Measurements from ENCODE around the gene IL36A. TPM values are rescaled to one million over a fixed set of nuclear protein-coding genes. Genes with fewer than 3 reads are reported as not detected.

Gene IL36A
- total and polyA plus RNA-seq, 4 donors, result not detected

DNA sequence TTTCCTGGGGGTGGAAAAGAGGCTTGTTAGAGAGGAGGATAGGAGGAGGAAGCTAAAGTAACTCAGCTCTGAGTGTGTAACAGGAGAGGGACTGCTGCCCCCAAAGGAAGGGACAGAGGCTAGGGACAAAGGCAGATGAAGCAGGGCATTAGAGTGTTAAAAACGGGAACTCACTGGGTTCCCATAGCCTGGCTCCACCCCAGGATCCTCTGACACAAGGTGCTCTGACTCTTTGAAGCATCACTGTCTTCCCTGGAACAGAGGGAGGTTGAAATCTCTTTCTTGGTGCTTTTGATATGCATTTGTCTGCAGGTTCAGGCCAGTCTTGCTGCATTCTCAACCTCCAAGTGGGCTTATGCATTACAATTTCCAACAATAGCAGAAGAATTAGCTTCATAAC, 22.9 kb downstream of the IL36A start:
- Histone ChIP-seq H3K36me3 (ENCODE audit: control insufficient read depth in 1 of 2, insufficient read depth in 2 of 2, low read length in 1 of 2) (no peaks in the 10 kb centered on the region), H3K4me1 (ENCODE audit: control insufficient read depth in 1 of 2, insufficient read depth in 2 of 2, low read length in 2 of 2) (no peaks in the 10 kb centered on the region), H3K27me3 (ENCODE audit: control insufficient read depth in 1 of 2, insufficient read depth in 2 of 2, low read length in 1 of 2) (peaks cover 0 to 3% of the 10 kb centered on the region in 2 donors), H3K9me3 (ENCODE audit: control insufficient read depth, low read length) (no peaks in the 10 kb centered on the region), H3K27ac (ENCODE audit: low read depth in 1 of 2, low read length in 2 of 2) (no peak overlapping the region), H3K4me3 (ENCODE audit: low read length in 2 of 2) (no peak overlapping the region)
- ATAC-seq (ENCODE audit: low FRiP score), result no peak
- WGBS, 2 donors, result 1 to 22% methylated on average over 1 of the region's 1 CpG
- no peak for DNase-seq
- intact Hi-C loops (cut with DNase I), result no loop called here

DNA sequence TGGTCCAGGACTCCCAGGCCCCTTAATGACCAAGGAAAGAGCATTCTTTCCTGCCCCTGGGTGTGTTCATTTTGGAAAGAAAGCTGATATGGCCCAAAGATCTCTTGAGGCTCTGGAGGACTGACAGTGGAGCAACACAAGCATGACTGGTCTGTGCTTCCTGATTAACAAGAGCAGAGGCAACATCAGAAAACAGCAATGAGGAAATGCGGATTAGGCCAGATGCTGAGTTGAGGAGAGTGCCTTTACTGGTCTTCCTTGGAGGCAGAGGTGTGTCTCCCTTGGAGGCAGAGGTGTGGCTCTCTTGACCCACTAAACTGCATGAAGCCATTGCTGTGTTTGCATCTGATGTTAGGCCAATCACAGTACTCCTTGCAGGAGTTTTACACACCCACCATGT, 27.5 kb downstream of the IL36A start:
- no peak overlapping the region for H3K4me3 ChIP-seq (ENCODE audit: low read length in 2 of 2)
- no peak for DNase-seq
- 88 to 92% methylated on average over 1 of the region's 1 CpG for WGBS, 2 donors
- intact Hi-C loops (cut with DNase I), result no loop called here
- H3K27me3 ChIP-seq (ENCODE audit: control insufficient read depth in 1 of 2, insufficient read depth in 2 of 2, low read length in 1 of 2), result peaks cover 0 to 2% of the 10 kb centered on the region in 2 donors
- H3K4me1 ChIP-seq (ENCODE audit: control insufficient read depth in 1 of 2, insufficient read depth in 2 of 2, low read length in 2 of 2), result no peaks in the 10 kb centered on the region
- ATAC-seq (ENCODE audit: low FRiP score), result no peak
- H3K36me3 ChIP-seq (ENCODE audit: control insufficient read depth in 1 of 2, insufficient read depth in 2 of 2, low read length in 1 of 2), result no peaks in the 10 kb centered on the region
- H3K9me3 ChIP-seq (ENCODE audit: control insufficient read depth, low read length), result no peaks in the 10 kb centered on the region
- H3K27ac ChIP-seq (ENCODE audit: low read depth in 1 of 2, low read length in 2 of 2), result no peak overlapping the region

DNA sequence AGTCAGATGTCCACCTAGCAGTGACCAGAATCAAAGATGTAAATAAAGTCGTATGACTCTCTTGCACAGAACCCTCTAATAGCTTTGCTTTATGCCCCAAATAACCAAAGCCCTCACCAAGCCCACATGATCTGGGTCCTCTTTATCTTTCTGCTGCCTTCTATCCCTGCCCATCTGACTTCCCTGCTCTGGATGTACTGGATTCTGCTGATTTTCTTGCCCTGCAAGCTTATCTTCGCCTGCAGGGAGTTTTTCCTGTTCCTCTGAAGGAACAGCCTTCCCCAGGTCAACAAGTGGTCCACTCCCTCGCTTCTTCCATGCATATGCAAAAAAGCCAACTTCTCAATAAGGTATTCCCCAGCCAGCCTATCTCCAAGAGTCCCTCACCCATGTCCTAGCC, 28.8 kb downstream of the IL36A start:
- WGBS, 2 donors, result 74 to 80% methylated on average over 3 of the region's 3 CpGs
- no peaks in the 10 kb centered on the region for H3K9me3 ChIP-seq (ENCODE audit: control insufficient read depth, low read length)
- peaks cover 0 to 2% of the 10 kb centered on the region in 2 donors for H3K27me3 ChIP-seq (ENCODE audit: control insufficient read depth in 1 of 2, insufficient read depth in 2 of 2, low read length in 1 of 2)
- no peak for DNase-seq
- no peak for ATAC-seq (ENCODE audit: low FRiP score)
- intact Hi-C loops (cut with DNase I), result no loop called here
- H3K4me1 ChIP-seq (ENCODE audit: control insufficient read depth in 1 of 2, insufficient read depth in 2 of 2, low read length in 2 of 2), result no peaks in the 10 kb centered on the region
- H3K27ac ChIP-seq (ENCODE audit: low read depth in 1 of 2, low read length in 2 of 2), result no peak overlapping the region
- no peaks in the 10 kb centered on the region for H3K36me3 ChIP-seq (ENCODE audit: control insufficient read depth in 1 of 2, insufficient read depth in 2 of 2, low read length in 1 of 2)
- no peak overlapping the region for H3K4me3 ChIP-seq (ENCODE audit: low read length in 2 of 2)

DNA sequence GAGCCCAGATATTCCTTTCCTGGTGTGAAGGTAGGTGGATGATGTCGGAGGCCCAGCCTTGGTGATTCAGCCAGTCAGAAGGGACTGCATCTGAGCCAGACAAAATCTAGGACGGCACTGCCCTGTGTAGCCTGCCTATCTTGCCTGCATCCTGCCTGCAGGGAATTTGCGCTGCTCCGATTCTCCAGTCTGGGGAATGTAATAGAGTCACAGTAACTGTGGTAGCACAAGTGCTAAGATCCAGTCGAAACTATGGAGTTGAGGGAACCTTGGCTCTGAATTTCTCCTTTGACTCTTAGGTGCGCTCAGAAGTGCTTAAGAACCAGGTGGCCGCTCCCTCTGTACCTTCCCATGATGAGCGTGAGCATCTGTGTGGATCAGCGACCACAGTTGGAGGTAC, 31.5 kb downstream of the IL36A start:
- intact Hi-C loops (cut with DNase I), result no loop called here
- no peaks in the 10 kb centered on the region for H3K4me1 ChIP-seq (ENCODE audit: control insufficient read depth in 1 of 2, insufficient read depth in 2 of 2, low read length in 2 of 2)
- no peak overlapping the region for H3K27ac ChIP-seq (ENCODE audit: low read depth in 1 of 2, low read length in 2 of 2)
- H3K9me3 ChIP-seq (ENCODE audit: control insufficient read depth, low read length), result no peaks in the 10 kb centered on the region
- no peaks in the 10 kb centered on the region for H3K27me3 ChIP-seq (ENCODE audit: control insufficient read depth in 1 of 2, insufficient read depth in 2 of 2, low read length in 1 of 2)
- DNase-seq, result no peak
- ATAC-seq (ENCODE audit: low FRiP score), result no peak
- no peak overlapping the region for H3K4me3 ChIP-seq (ENCODE audit: low read length in 2 of 2)
- 84 to 91% methylated on average over 9 of the region's 9 CpGs for WGBS, 2 donors
- no peaks in the 10 kb centered on the region for H3K36me3 ChIP-seq (ENCODE audit: control insufficient read depth in 1 of 2, insufficient read depth in 2 of 2, low read length in 1 of 2)

DNA sequence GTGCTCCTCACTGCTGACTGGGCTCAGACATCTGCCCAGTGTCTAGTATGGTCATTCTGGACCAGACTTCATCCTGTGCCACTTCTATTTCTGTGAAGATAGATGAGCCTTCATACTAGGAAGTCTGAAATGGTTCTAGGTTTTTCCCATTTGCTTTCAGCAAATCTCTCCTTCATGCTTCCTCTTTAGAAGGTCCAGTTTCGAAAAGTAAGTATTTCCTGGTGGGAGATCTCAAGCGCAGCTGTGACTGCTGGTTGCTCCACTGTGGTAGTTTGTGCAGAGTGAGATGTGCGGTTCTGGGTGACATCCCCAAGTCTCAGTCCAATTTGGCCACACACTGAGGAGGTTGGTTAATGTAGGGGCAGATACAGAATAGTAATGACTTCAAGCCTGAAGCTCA, 33.0 kb downstream of the IL36A start:
- Histone ChIP-seq H3K9me3 (ENCODE audit: control insufficient read depth, low read length) (no peaks in the 10 kb centered on the region), H3K27me3 (ENCODE audit: control insufficient read depth in 1 of 2, insufficient read depth in 2 of 2, low read length in 1 of 2) (no peaks in the 10 kb centered on the region), H3K27ac (ENCODE audit: low read depth in 1 of 2, low read length in 2 of 2) (no peak overlapping the region), H3K4me3 (ENCODE audit: low read length in 2 of 2) (no peak overlapping the region), H3K36me3 (ENCODE audit: control insufficient read depth in 1 of 2, insufficient read depth in 2 of 2, low read length in 1 of 2) (no peaks in the 10 kb centered on the region), H3K4me1 (ENCODE audit: control insufficient read depth in 1 of 2, insufficient read depth in 2 of 2, low read length in 2 of 2) (no peaks in the 10 kb centered on the region)
- 81 to 89% methylated on average over 3 of the region's 3 CpGs for WGBS, 2 donors
- ATAC-seq (ENCODE audit: low FRiP score) (no peak), DNase-seq (no peak)
- intact Hi-C loops (cut with DNase I), result no loop called here

DNA sequence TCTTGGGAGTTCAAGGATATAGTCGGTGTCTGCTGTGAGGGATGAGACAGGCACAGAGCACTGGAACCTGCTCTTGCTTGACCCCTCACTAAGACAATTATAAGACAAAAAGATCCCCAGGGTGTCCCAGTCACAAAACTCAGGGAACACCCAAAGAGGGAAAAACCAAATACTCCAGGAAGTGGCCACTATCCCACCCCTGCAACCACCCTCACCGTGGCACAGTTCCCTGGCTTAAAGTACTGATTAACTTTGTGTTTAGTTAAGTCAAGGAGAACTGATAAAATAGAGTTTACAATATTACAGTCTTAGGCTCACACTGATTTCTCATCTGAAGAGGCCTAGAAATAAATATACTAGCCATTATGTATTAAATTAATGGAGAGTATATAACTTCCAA, 33.9 kb downstream of the IL36A start:
- ATAC-seq (ENCODE audit: low FRiP score) (no peak), DNase-seq (no peak)
- Histone ChIP-seq H3K27me3 (ENCODE audit: control insufficient read depth in 1 of 2, insufficient read depth in 2 of 2, low read length in 1 of 2) (no peaks in the 10 kb centered on the region), H3K36me3 (ENCODE audit: control insufficient read depth in 1 of 2, insufficient read depth in 2 of 2, low read length in 1 of 2) (no peaks in the 10 kb centered on the region), H3K9me3 (ENCODE audit: control insufficient read depth, low read length) (no peaks in the 10 kb centered on the region), H3K4me3 (ENCODE audit: low read length in 2 of 2) (no peak overlapping the region), H3K27ac (ENCODE audit: low read depth in 1 of 2, low read length in 2 of 2) (no peak overlapping the region), H3K4me1 (ENCODE audit: control insufficient read depth in 1 of 2, insufficient read depth in 2 of 2, low read length in 2 of 2) (no peaks in the 10 kb centered on the region)
- WGBS, 2 donors, result 72 to 78% methylated on average over 2 of the region's 2 CpGs
- intact Hi-C loops (cut with DNase I), result no loop called here

DNA sequence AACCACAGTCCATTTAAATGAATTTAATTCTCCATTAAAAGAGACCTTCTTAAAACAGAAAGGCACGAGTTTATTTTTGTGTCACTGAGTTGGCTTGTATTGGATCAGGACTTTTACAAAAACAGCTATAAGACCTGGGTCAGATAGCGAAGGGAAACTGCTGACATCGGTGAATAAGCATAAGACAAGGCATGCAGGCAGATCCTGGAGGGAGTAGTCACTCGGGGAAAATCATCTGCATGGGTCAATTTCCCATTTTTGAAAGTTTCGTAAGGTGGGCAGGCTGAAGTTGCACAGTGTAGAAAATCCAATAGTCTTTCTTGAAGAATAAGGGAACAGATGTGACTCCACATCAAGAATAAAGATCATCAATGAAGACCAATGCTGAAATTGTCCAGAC, 34.5 kb downstream of the IL36A start:
- ATAC-seq (ENCODE audit: low FRiP score) (no peak), DNase-seq (no peak)
- no peaks in the 10 kb centered on the region for H3K36me3 ChIP-seq (ENCODE audit: control insufficient read depth in 1 of 2, insufficient read depth in 2 of 2, low read length in 1 of 2)
- no peaks in the 10 kb centered on the region for H3K27me3 ChIP-seq (ENCODE audit: control insufficient read depth in 1 of 2, insufficient read depth in 2 of 2, low read length in 1 of 2)
- 28 to 50% methylated on average over 5 of the region's 5 CpGs for WGBS, 2 donors
- intact Hi-C loops (cut with DNase I), result no loop called here
- no peaks in the 10 kb centered on the region for H3K4me1 ChIP-seq (ENCODE audit: control insufficient read depth in 1 of 2, insufficient read depth in 2 of 2, low read length in 2 of 2)
- no peaks in the 10 kb centered on the region for H3K9me3 ChIP-seq (ENCODE audit: control insufficient read depth, low read length)
- no peak overlapping the region for H3K27ac ChIP-seq (ENCODE audit: low read depth in 1 of 2, low read length in 2 of 2)
- no peak overlapping the region for H3K4me3 ChIP-seq (ENCODE audit: low read length in 2 of 2)

DNA sequence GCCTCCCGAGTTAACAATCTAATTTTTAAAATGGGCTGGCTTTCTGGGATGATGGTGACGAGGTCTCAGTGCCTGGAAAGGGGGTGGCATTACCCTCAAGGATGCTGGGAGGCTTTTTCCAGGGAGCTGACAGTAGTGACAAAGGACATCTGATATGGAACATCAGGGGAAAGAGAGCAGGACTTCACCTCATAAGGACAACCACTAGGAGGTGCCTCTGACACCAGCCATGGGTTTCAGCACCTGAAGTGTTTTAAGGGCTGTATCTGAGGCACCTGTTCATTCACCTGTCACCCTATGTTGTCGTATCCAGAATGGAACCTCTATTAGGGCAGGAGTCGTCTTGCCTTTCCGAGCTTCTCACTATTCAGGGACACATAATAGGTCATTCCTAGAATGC, 36.6 kb downstream of the IL36A start:
- no peak for DNase-seq
- Histone ChIP-seq H3K4me3 (ENCODE audit: low read length in 2 of 2) (no peak overlapping the region), H3K36me3 (ENCODE audit: control insufficient read depth in 1 of 2, insufficient read depth in 2 of 2, low read length in 1 of 2) (no peaks in the 10 kb centered on the region), H3K27ac (ENCODE audit: low read depth in 1 of 2, low read length in 2 of 2) (no peak overlapping the region), H3K27me3 (ENCODE audit: control insufficient read depth in 1 of 2, insufficient read depth in 2 of 2, low read length in 1 of 2) (no peaks in the 10 kb centered on the region), H3K9me3 (ENCODE audit: control insufficient read depth, low read length) (no peaks in the 10 kb centered on the region), H3K4me1 (ENCODE audit: control insufficient read depth in 1 of 2, insufficient read depth in 2 of 2, low read length in 2 of 2) (no peaks in the 10 kb centered on the region)
- 49 to 56% methylated on average over 5 of the region's 5 CpGs for WGBS, 2 donors
- intact Hi-C loops (cut with DNase I), result no loop called here
- ATAC-seq (ENCODE audit: low FRiP score), result no peak

DNA sequence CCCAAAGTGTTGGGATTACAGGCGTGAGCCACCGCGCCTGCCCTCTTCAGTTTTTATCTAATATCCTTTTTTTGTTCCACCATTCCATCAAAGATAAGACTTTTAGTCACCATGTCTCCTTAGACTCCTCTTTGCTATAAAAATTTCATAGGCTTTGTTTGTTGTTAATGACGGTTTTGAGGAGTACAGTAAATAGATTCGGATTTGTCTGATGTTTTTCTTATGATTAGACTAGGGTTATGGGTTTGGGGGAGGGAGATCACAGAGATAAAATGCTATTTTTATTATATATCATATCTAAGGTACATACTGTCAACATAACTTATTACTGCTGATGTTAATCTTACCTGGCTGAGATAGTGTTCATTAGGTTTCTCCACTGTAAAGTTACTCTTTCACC, 41.2 kb downstream of the IL36A start:
- 76% methylated on average over 5 of the region's 5 CpGs for WGBS, 2 donors
- ATAC-seq (ENCODE audit: low FRiP score), result no peak
- Histone ChIP-seq H3K27me3 (ENCODE audit: control insufficient read depth in 1 of 2, insufficient read depth in 2 of 2, low read length in 1 of 2) (no peaks in the 10 kb centered on the region), H3K27ac (ENCODE audit: low read depth in 1 of 2, low read length in 2 of 2) (no peak overlapping the region), H3K9me3 (ENCODE audit: control insufficient read depth, low read length) (peaks cover 3% of the 10 kb centered on the region), H3K4me3 (ENCODE audit: low read length in 2 of 2) (no peak overlapping the region), H3K4me1 (ENCODE audit: control insufficient read depth in 1 of 2, insufficient read depth in 2 of 2, low read length in 2 of 2) (no peaks in the 10 kb centered on the region), H3K36me3 (ENCODE audit: control insufficient read depth in 1 of 2, insufficient read depth in 2 of 2, low read length in 1 of 2) (no peaks in the 10 kb centered on the region)
- intact Hi-C loops (cut with DNase I), result no loop called here
- no peak for DNase-seq
